Stimulated activated CD8-positive, alpha-beta memory T cell treated with anti-CD3 and anti-CD28 coated beads, Interleukin-7, amount 100 ng/mL, for 48 hours (primary cell): ENCODE results near the gene KSR1.
"Not testable (repeated sequence)": the region's sequence is repeated elsewhere in the genome, so short reads cannot be mapped to it uniquely, and the experiment has no call there.

Experiments used
- DNase-seq, 2 donors: peaks; one replicate each; pipeline ENCODE4 v3.0.0-alpha.2; 2020; ENCODE audit warnings: low read depth in 1 of 2; ENCODE audit errors: extremely low read depth in 1 of 2

KSR1 gene

GRCh38 chr17:27452828-27453227 lies 3.4 kb upstream of the KSR1 start:
- no peak for DNase-seq

GRCh38 chr17:27453471-27453870 lies 2.8 kb upstream of the KSR1 start:
- DNase-seq, result no peak

- DNase-seq, result no peak
These were observed 2.2 kb upstream of the KSR1 start for GRCh38 chr17:27454089-27454488.

- DNase-seq, result no peak
These were observed 873 bp upstream of the KSR1 start for GRCh38 chr17:27455236-27455913.

GRCh38 chr17:27456681-27457359 lies 572 bp downstream of the KSR1 start:
- no peak for DNase-seq

GRCh38 chr17:27457360-27457715 lies 1.1 kb downstream of the KSR1 start:
- no peak for DNase-seq

- DNase-seq, result no peak
These were observed 1.7 kb downstream of the KSR1 start for GRCh38 chr17:27457731-27458523.

- no peak for DNase-seq
These were observed 2.3 kb downstream of the KSR1 start for GRCh38 chr17:27458524-27458908.

- DNase-seq, result no peak
These were observed 3.2 kb downstream of the KSR1 start for GRCh38 chr17:27459433-27459832.

- no peak for DNase-seq
These were observed 4.0 kb downstream of the KSR1 start for GRCh38 chr17:27460196-27460725.

GRCh38 chr17:27461192-27461859 lies 5.1 kb downstream of the KSR1 start:
- no peak for DNase-seq

GRCh38 chr17:27462149-27462548 lies 5.9 kb downstream of the KSR1 start:
- no peak for DNase-seq

GRCh38 chr17:27462714-27463113 lies 6.5 kb downstream of the KSR1 start:
- no peak for DNase-seq

- DNase-seq, result no peak
These were observed 7.0 kb downstream of the KSR1 start for GRCh38 chr17:27463235-27463677.

- DNase-seq, result not testable (repeated sequence)
These were observed 7.8 kb downstream of the KSR1 start for GRCh38 chr17:27464019-27464418.

- no peak for DNase-seq
These were observed 8.2 kb downstream of the KSR1 start for GRCh38 chr17:27464431-27464830.

- DNase-seq, result not testable (repeated sequence)
These were observed 9.6 kb downstream of the KSR1 start for GRCh38 chr17:27465875-27466274.

GRCh38 chr17:27466376-27466742 lies 10.1 kb downstream of the KSR1 start:
- DNase-seq, result no peak

GRCh38 chr17:27466743-27467375 lies 10.6 kb downstream of the KSR1 start:
- DNase-seq, result peak; percentile 73 to 81

- DNase-seq, result peak in 1 of 2 donors; percentile 53
These were observed 13.0 kb downstream of the KSR1 start for GRCh38 chr17:27469256-27469655.
